GM12892 (cell line): Measurements from ENCODE around the gene SEPTIN5.

Source experiments
- DNase-seq: peaks from one replicate; pipeline ENCODE4 v3.0.0; 2011; ENCODE audit not compliant: insufficient read length
- FAIRE-seq: peaks from 2 replicates; lab custom pipeline; 2011; peaks lifted over from hg19 to GRCh38; lab: Jason Lieb, UNC
- POLR2A ChIP-seq: IDR thresholded peaks from 2 replicates; pipeline ENCODE4 v1.6.1; 2011; ENCODE audit warnings: low read depth, low read length, control low read depth
- POLR2AphosphoS5 ChIP-seq: IDR thresholded peaks from 2 replicates; pipeline ENCODE4 v1.6.1; 2011; ENCODE audit warnings: low read depth, low read length, control low read depth
- TAF1 ChIP-seq: IDR thresholded peaks from 2 replicates; pipeline ENCODE4 v1.6.1; 2011; ENCODE audit warnings: low read depth, mild to moderate bottlenecking, control low read depth, low read length, borderline replicate concordance

Gene SEPTIN5

DNA sequence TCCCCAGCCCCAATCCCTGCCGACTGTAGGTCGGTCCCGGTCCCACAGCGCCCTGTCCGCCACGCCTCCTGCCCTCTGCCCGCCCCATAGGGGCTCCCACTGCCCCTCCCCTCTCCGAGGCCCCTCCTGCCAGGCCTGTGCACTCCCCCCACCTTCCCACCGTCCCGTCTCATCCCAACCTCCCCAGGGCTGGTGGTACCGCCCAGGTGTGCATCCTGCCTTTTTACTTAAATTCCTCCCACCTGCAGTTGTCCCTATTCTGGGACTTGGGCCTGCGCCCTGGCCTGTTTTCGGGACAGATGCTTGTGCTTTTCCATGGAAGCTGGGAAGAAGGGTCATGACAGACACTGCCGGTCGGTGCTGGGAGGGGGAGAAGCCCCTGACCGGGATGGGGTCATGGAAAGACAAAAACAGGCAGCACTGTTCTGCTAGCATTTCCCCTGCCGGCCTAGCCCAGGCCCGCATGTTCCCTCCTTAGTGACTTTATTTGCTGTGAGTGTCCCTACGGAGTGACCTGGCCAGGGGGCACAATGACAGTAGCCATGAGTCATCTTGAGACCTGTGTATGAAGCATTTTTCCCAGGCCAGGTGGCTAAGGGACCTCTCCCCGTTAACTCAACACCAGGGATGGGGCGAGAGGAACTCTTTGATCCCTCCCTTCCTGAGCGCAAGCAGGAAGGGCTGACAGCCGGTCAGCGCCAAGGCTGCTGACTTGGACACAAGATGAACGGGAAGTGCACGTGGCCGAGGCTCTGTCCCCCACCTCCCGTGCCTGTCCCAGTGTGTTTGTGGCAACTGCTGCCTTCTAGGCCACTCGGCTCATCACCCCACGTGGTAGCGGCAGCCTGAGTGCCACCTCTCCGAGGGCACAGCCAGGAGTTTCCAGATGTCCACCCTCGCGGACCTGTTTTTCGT lies 53.4 kb downstream of the SEPTIN5 start:
- DNase-seq (no peak), FAIRE-seq (no peak)
- no peak for TF ChIP-seq POLR2AphosphoS5
- no peak for TF ChIP-seq TAF1
- no peak for TF ChIP-seq POLR2A

- TF ChIP-seq POLR2A (no peak), POLR2AphosphoS5 (no peak), TAF1 (no peak)
- no peak for FAIRE-seq
- DNase-seq: no peak
Measured at GRCh38 chr22:19769393-19769715, 55.1 kb downstream of the SEPTIN5 start.

GRCh38 chr22:19770349-19771220 lies 56.3 kb downstream of the SEPTIN5 start:
- DNase-seq: no peak
- TF ChIP-seq TAF1 (no peak), POLR2A (no peak), POLR2AphosphoS5 (no peak)
- no peak for FAIRE-seq

GRCh38 chr22:19772422-19772672 lies 58.0 kb downstream of the SEPTIN5 start:
- DNase-seq (no peak), FAIRE-seq (no peak)
- no peak for TF ChIP-seq POLR2A
- no peak for TF ChIP-seq TAF1
- TF ChIP-seq POLR2AphosphoS5: no peak
